Activated naive CD4-positive, alpha-beta T cell treated with Interleukin-2 at 50 U/mL for 16 hours (primary cell): ENCODE measurements around the gene MARCHF9.
"Not testable (repeated sequence)": the region's sequence is repeated elsewhere in the genome, so short reads cannot be mapped to it uniquely, and the experiment has no call there.

ENCODE experiments used
- DNase-seq: peaks from one replicate; pipeline ENCODE4 v3.0.0-alpha.2; 2020

MARCHF9 gene

GRCh38 chr12:57754411-57755193, at the start of gene MARCHF9:
TSS of gene MARCHF9 (plus strand) at chr12:57755103. CDS start at chr12:57755529, 426 bp downstream.
- DNase-seq: peak; percentile 86

GRCh38 chr12:57707250-57707649, 47.7 kb upstream of the MARCHF9 start:
- no peak for DNase-seq

- DNase-seq: no peak
These were observed 46.6 kb upstream of the MARCHF9 start for GRCh38 chr12:57708296-57708695.

GRCh38 chr12:57712701-57713100, 42.2 kb upstream of the MARCHF9 start:
- no peak for DNase-seq

GRCh38 chr12:57713209-57713608, 41.7 kb upstream of the MARCHF9 start:
- DNase-seq: no peak

GRCh38 chr12:57715036-57715748, 39.7 kb upstream of the MARCHF9 start:
- DNase-seq: not testable (repeated sequence)

GRCh38 chr12:57715786-57716185, 39.1 kb upstream of the MARCHF9 start:
- no peak for DNase-seq

- DNase-seq: no peak
These were observed 38.6 kb upstream of the MARCHF9 start for GRCh38 chr12:57716305-57716704.

GRCh38 chr12:57717131-57717530, 37.8 kb upstream of the MARCHF9 start:
- no peak for DNase-seq

- DNase-seq: no peak
These were observed 36.9 kb upstream of the MARCHF9 start for GRCh38 chr12:57717846-57718640.

GRCh38 chr12:57718641-57719528, 36.0 kb upstream of the MARCHF9 start:
- DNase-seq: no peak

- DNase-seq: no peak
These were observed 34.9 kb upstream of the MARCHF9 start for GRCh38 chr12:57719777-57720605.

GRCh38 chr12:57720606-57721595, 34.0 kb upstream of the MARCHF9 start:
- DNase-seq: no peak

- not testable (repeated sequence) for DNase-seq
These were observed 32.9 kb upstream of the MARCHF9 start for GRCh38 chr12:57721846-57722608.

- DNase-seq: no peak
These were observed 31.9 kb upstream of the MARCHF9 start for GRCh38 chr12:57722716-57723629.

GRCh38 chr12:57723630-57723962, 31.3 kb upstream of the MARCHF9 start:
- no peak for DNase-seq

- no peak for DNase-seq
These were observed 30.6 kb upstream of the MARCHF9 start for GRCh38 chr12:57724003-57724935.
